HG02588 (cell line): ENCODE data around the gene IWS1.
"Not testable (repeated sequence)": the region's sequence is repeated elsewhere in the genome, so short reads cannot be mapped to it uniquely, and the experiment has no call there.

ENCODE experiments used
- ATAC-seq: cut with Tn5 transposase; IDR thresholded peaks from one replicate; pipeline ENCODE4 v1.9.1; 2021; ENCODE audit warnings: mild to moderate bottlenecking, moderate library complexity; ENCODE audit not compliant: unreplicated experiment

The IWS1 gene

GRCh38 chr2:127530245-127531140, 4.2 kb upstream of the IWS1 start:
- no peak for ATAC-seq

DNA sequence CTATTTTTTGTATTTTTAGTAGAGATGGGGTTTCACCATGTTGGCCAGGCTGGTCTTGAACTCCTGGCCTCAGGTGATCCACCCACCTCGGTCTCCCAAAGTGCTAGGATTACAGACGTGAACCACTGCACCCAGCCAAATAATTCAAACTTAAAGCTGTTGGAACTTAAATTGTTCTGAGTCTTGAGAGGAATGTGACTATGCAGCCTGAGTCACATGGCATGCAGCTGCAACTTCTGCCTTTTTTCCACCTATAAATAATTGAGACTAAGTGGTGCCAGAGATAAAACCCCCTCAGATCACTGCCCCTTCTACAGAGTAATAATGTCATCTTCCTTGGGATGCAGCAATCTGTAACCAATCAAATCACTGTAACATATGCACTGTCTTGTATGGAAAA, 3.1 kb upstream of the IWS1 start:
- not testable (repeated sequence) for ATAC-seq

GRCh38 chr2:127528487-127528886, 2.2 kb upstream of the IWS1 start:
- ATAC-seq: no peak

- ATAC-seq: peak; percentile 5
These were observed 914 bp upstream of the IWS1 start for GRCh38 chr2:127527001-127527804.

DNA sequence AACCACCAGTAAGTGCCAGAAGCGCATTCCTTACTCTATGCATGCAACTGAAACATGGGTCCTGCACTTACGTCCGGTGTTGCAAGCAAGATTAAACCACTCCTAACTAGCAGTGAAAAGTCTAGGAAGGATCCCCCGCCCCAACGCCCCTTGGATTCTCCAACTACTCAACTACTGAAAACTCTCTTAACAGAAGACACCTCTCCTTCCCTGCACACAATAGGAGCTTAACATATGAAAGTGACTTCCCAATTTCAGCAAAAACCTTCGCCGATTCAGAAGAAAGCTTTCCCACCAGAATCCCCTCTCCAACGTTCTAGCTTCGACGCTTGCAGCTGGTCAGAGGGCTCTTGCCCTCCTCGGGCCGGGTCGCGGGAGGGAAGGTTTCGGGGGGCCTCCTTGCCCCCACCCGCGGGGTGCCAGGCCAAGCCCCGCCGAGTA, 578 bp downstream of the IWS1 start:
- no peak for ATAC-seq

GRCh38 chr2:127524198-127524834, 2.0 kb downstream of the IWS1 start:
- ATAC-seq: not testable (repeated sequence)

GRCh38 chr2:127523269-127523939, 2.9 kb downstream of the IWS1 start:
- no peak for ATAC-seq

DNA sequence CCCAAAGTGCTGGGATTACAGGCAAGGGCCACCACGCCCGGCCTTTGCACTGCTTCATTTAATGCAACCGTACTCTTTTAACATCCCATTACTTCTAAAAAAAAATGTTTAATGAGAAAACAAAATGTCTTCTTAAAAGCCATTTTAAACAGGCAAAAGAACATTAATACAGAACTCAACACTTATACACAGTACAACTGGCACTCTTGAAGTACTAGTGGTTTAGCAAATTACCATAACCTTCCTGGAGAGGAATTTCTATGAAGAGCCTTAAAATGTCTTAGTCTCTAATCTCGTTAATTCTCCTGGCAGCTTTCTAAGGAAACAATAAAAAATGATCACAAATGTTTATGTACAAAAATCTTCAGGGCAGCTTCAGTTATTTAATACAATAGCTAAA, 5.9 kb downstream of the IWS1 start:
- ATAC-seq: no peak

DNA sequence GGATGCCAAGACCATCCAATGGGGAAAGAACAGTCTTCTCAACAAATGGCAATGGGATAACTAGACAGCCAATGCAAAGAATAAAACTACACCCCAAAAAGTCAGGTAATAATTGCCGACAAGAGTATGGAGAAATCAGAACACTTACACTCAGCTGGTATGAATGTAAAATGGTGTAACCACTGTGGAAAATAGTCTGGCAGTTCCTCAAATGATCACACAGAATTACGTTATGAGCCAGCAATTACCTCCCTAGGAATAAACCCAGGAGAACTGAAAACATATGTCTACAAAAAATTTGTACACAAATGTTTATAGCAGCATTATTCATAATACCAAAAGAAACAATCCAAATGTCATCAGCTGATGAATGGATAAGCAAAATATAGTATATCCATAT, 8.8 kb downstream of the IWS1 start:
- no peak for ATAC-seq

- no peak for ATAC-seq
These were observed 10.1 kb downstream of the IWS1 start for GRCh38 chr2:127516041-127516762.

DNA sequence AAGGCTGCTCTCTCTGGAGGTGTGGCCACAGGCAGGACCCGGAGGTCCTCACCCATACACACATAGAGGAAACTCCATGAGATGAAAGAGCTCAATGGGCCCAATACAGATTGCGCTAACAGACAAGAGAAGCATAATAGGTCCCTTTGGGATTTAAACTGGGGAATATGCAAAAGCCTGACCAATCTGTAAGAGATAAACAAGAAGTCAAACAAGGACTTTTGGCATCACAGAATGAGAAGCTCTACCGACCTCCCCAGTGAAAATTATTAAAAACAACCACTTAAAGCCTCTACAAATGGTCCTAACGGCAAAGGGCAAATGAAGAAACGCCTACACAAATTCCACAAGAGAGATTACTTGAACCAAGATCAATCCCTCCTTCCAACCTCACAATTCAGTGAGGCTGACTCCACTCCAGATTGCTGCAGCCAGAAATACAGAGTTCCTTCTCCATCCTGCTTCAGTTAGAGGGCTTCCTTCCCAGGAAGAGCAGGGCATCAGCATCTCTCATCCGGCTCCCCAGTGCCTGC, 10.8 kb downstream of the IWS1 start:
- no peak for ATAC-seq

DNA sequence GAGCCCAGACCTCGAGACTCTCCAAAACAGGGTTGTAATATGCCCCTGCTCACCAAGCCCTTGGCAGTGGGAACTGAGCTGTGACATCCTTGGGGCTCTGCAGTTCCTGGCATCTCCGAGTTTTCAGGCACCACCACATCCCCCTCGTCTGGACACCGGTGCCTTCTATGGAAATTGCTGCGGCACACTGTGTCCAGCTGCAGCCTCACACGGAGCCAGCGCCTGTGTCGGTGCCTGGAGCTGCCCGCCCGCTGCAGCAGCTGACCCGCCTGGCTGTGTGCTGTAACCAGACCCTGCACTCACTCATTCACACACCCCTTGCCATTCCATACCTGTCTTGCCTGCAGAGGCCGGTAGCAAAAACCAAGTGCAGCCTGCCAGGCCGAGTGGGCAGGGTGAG, 11.8 kb downstream of the IWS1 start:
- ATAC-seq: no peak

GRCh38 chr2:127514076-127514475, 12.2 kb downstream of the IWS1 start:
- ATAC-seq: no peak

- ATAC-seq: no peak
These were observed 13.9 kb downstream of the IWS1 start for GRCh38 chr2:127512362-127512761.

- ATAC-seq: no peak
These were observed 14.4 kb downstream of the IWS1 start for GRCh38 chr2:127511917-127512316.

DNA sequence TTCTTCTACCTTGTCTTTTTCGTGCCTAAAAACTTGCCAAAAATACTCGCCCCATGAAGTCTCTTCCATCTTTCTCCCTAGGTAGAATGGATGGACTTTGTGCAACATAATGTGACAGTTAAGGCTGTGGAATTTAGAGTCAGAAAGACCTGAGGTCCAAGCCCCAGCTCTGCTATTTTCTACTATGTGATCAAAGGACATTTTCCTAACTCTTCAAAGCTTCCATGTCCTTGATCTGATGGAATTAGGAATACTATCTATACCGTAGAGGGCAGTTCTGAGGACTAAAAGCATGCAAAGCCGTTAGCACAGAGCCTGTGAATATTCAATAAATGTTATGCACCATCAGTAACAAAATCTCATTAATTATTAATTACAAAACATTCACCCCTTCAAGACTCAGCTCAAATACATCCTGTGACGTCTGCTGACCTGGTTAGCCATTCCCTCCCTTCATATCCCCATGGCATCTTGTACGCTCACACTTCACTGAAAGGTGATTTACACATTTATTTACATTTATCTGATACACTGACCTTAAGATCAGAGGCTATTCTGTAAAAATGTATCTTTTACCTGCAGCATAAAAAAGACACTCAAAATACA, 15.1 kb downstream of the IWS1 start:
- ATAC-seq: no peak

DNA sequence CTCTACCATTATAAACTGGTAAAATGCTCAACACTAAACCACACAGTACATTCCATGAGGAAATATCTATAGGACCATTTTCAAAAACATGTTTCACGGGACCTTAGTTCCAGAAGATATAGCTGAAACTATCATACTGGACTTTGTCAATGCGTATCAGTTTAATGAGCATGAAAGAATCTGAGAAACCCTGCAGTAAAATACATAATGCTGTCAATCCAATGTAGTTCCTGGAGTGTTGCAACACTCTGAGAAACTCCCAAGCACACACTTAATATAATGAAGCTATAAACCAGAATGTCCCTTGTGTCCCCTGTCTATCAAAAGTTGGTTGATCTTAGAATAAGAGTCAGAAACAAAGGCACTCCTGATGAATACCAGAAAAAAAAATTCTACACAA, 16.2 kb downstream of the IWS1 start:
- ATAC-seq: no peak

- ATAC-seq: no peak
These were observed 17.7 kb downstream of the IWS1 start for GRCh38 chr2:127508631-127509034.

DNA sequence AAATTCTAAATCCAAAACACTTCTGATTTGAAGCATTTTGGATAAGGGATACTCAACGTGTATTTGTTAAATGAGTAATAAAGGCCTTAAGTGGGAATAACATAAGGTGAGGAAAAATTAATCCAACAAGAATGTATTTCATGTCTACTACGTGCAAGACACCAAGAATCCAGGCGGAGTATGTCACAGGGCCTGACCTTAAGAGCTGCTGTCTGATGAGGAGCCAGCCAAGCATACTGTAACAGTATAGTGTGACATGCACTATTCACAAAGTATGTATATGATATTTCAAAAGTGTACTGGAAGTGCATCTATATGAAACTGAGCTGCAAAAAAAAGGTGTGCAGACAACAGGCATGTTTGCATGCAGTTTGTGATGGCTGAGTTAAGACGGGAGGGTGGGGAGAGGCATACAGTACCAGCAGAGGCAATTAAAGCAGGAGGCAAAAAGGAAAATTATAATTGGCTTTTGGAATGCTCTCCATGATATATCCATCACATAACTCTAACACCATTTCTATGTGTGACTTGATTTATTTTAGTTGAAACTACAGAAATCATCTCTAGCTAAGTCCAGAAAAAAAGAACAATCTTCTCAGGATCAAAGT, 18.2 kb downstream of the IWS1 start:
- no peak for ATAC-seq
